Astrocyte (in vitro differentiated cells and primary cell): Measurements from ENCODE around the gene SYNGR1.

Experiments used
- CTCF ChIP-seq: IDR thresholded peaks from 2 replicates; pipeline ENCODE4 v1.5.1; 2011; ENCODE audit warnings: low read depth, mild to moderate bottlenecking, inconsistent platforms, low read length, moderate library complexity; ENCODE audit not compliant: insufficient read depth
- EZH2 ChIP-seq: IDR thresholded peaks from 2 replicates; pipeline ENCODE4 v1.6.1; 2012; ENCODE audit warnings: mild to moderate bottlenecking, low read length, inconsistent platforms; ENCODE audit not compliant: insufficient read depth

GRCh38 chr22:39355080-39355479, 5.3 kb downstream of the SYNGR1 start:
- no peak for TF ChIP-seq CTCF
- TF ChIP-seq EZH2, result no peak
